Measurements from ENCODE around the gene BNC2. TPM values are rescaled to one million over a fixed set of nuclear protein-coding genes. Genes with fewer than 3 reads are reported as not detected.

Gene BNC2
- total RNA-seq, 1 experiment from 2014 or later = 43.6 TPM

DNA sequence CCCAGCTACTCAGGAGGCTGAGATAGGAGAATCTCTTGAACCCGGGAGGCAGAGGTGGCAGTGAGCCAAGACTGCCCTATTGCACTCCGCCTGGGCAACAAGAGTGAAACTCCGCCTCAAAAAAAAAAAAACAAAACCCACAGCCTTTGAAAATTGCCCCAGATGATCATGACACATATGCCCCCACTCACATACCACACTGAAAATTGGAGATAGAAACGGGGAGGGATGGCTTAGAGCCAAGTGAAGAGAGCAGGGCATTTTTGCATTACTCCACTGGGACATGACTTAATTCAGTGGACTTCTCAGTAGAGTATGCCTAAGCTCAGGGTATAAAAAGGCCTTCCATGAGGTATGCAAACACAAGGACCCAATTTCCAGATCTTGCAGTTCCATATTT, 309.3 kb downstream of the BNC2 start:
- no peak overlapping the region for H2BK12ac ChIP-seq (ENCODE audit: insufficient read length, low read depth, low read length)
- H3K4me2 ChIP-seq (ENCODE audit: insufficient read depth, insufficient read length, low read length) = no peak overlapping the region
- no peak overlapping the region for H2AK5ac ChIP-seq (ENCODE audit: insufficient read length, low read length)
- TF ChIP-seq, protein P1, sequence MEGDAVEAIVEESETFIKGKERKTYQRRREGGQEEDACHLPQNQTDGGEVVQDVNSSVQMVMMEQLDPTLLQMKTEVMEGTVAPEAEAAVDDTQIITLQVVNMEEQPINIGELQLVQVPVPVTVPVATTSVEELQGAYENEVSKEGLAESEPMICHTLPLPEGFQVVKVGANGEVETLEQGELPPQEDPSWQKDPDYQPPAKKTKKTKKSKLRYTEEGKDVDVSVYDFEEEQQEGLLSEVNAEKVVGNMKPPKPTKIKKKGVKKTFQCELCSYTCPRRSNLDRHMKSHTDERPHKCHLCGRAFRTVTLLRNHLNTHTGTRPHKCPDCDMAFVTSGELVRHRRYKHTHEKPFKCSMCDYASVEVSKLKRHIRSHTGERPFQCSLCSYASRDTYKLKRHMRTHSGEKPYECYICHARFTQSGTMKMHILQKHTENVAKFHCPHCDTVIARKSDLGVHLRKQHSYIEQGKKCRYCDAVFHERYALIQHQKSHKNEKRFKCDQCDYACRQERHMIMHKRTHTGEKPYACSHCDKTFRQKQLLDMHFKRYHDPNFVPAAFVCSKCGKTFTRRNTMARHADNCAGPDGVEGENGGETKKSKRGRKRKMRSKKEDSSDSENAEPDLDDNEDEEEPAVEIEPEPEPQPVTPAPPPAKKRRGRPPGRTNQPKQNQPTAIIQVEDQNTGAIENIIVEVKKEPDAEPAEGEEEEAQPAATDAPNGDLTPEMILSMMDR (conservative IDR thresholded peaks at IDR 0.05) = no peak
- H3K79me1 ChIP-seq (ENCODE audit: insufficient read depth, low read depth, low read length, poor library complexity, severe bottlenecking) = no peaks in the 10 kb centered on the region
- no CpG with 5 or more reads among the region's 4 CpGs for WGBS (ENCODE audit: extremely low coverage, insufficient read length, low lambda C conversion rate)
- peaks cover 12 to 21% of the 10 kb centered on the region in 2 experiments for H3K4me1 Mint-ChIP-seq
- H3K4ac ChIP-seq (ENCODE audit: low read depth, low read length) = no peak overlapping the region
- H2AFZ ChIP-seq (ENCODE audit: low read length) = no peak overlapping the region
- no peaks in the 10 kb centered on the region for H3K9me3 ChIP-seq (ENCODE audit: control insufficient read depth, low read depth, low read length)
- DNase-seq = no peak
- H2BK15ac ChIP-seq (ENCODE audit: low read depth, low read length) = no peak overlapping the region
- H3T11ph ChIP-seq (ENCODE audit: low read length) = no peak overlapping the region
- no peak overlapping the region for H3K23ac ChIP-seq (ENCODE audit: insufficient read length, low read depth, low read length)
- no peak overlapping the region for H4K91ac ChIP-seq (ENCODE audit: insufficient read length, low read depth, low read length)
- H4K20me1 ChIP-seq (ENCODE audit: control insufficient read depth, insufficient read depth, insufficient read length) = no peaks in the 10 kb centered on the region
- H3K56ac ChIP-seq (ENCODE audit: insufficient read length, low read depth, low read length) = no peak overlapping the region
- H3K23me2 ChIP-seq (ENCODE audit: insufficient read length, low read depth, low read length, poor library complexity, severe bottlenecking) = no peaks in the 10 kb centered on the region
- no peak overlapping the region for H3K27ac Mint-ChIP-seq
- H3K27me3 Mint-ChIP-seq (ENCODE audit: low read depth) = no peaks in the 10 kb centered on the region
- no peak overlapping the region for H2BK120ac ChIP-seq (ENCODE audit: low read depth, low read length, poor library complexity, severe bottlenecking)
- H3K4me3 Mint-ChIP-seq = no peak overlapping the region
- H3K27ac ChIP-seq (ENCODE audit: insufficient read length, low read depth, low read length) = no peak overlapping the region
- H3K18ac ChIP-seq (ENCODE audit: insufficient read length, low read depth, low read length) = no peak overlapping the region
- H4K5ac ChIP-seq (ENCODE audit: insufficient read length, low read depth, low read length) = no peak overlapping the region
- H3K9me3 Mint-ChIP-seq = no peaks in the 10 kb centered on the region
- no peaks in the 10 kb centered on the region for H3K27me3 ChIP-seq (ENCODE audit: insufficient read depth, low read length)
- 0 out of 7 replicates have a peak, but pooled peaks cover 0 to 2% (median 0%) of the 10 kb centered on the region in 3 experiments for H3K36me3 Mint-ChIP-seq (ENCODE audit: insufficient read depth in 1 of 3, low read depth in 3 of 3)
- no peak overlapping the region for H2BK20ac ChIP-seq (ENCODE audit: low read depth, low read length, poor library complexity, severe bottlenecking)
- no peaks in the 10 kb centered on the region for H3K79me2 ChIP-seq (ENCODE audit: insufficient read depth, low read length)
- no peak overlapping the region for H3K9ac ChIP-seq (ENCODE audit: extremely low read depth, insufficient read length, low read length)
- no peak overlapping the region for H2BK5ac ChIP-seq (ENCODE audit: insufficient read length, low read length)
- no peaks in the 10 kb centered on the region for H3K4me1 ChIP-seq (ENCODE audit: insufficient read depth, low read length)
- H3K14ac ChIP-seq (ENCODE audit: insufficient read depth, low read length) = no peak overlapping the region
- no peak overlapping the region for H4K8ac ChIP-seq (replicated peaks; ENCODE audit: insufficient read length, low read depth, low read length)

All from H9 (cell line).